Keratinocyte (primary cell): ENCODE results near the gene GPLD1.

ENCODE experiments used
- EZH2 ChIP-seq: IDR thresholded peaks from one replicate; pipeline ENCODE4 v1.6.1; 2012; ENCODE audit warnings: inconsistent platforms, mild to moderate bottlenecking, low read length, moderate library complexity
- TF ChIP-seq, protein P1 (sequence below), 3 experiments: IDR thresholded peaks in 1 of 3; conservative IDR thresholded peaks in 1 of 3; optimal IDR thresholded peaks in 1 of 3; 2 replicates in 2 of 3; 3 replicates in 1 of 3; pipeline versions ENCODE3 to v1.5.1; 2011; ENCODE audit warnings: low read length in 3 of 3, mild to moderate bottlenecking in 3 of 3, moderate library complexity in 2 of 3, control low read depth in 1 of 3, inconsistent platforms in 1 of 3; ENCODE audit not compliant: insufficient read depth in 2 of 3; ENCODE audit errors: extremely low read depth in 1 of 3

DNA sequence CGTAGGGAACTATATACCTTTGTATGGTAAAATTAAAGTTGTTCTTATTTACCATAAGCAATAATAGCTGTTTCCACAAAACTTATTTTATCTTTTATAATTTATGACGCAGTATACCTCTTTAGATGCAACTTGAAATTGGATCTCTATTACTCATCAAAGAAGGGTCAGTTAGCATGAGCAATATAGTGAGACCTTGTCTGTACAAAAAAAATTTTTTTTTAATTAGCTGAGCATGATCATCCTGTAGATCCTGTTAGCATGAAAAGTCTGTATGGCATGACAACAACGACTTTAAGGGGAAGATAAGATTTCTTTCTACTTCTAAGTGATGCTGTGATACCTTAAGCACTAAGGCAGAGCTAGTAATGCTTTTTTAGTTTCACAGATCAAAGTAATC, 11.3 kb upstream of the GPLD1 start:
- TF ChIP-seq, protein P1, sequence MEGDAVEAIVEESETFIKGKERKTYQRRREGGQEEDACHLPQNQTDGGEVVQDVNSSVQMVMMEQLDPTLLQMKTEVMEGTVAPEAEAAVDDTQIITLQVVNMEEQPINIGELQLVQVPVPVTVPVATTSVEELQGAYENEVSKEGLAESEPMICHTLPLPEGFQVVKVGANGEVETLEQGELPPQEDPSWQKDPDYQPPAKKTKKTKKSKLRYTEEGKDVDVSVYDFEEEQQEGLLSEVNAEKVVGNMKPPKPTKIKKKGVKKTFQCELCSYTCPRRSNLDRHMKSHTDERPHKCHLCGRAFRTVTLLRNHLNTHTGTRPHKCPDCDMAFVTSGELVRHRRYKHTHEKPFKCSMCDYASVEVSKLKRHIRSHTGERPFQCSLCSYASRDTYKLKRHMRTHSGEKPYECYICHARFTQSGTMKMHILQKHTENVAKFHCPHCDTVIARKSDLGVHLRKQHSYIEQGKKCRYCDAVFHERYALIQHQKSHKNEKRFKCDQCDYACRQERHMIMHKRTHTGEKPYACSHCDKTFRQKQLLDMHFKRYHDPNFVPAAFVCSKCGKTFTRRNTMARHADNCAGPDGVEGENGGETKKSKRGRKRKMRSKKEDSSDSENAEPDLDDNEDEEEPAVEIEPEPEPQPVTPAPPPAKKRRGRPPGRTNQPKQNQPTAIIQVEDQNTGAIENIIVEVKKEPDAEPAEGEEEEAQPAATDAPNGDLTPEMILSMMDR (optimal IDR thresholded peaks at IDR 0.05 in 1 of 3, IDR thresholded peaks at IDR 0.05 in 1 of 3, conservative IDR thresholded peaks at IDR 0.05 in 1 of 3; ENCODE audit: extremely low read depth in 1 of 3, insufficient read depth in 2 of 3, low read length in 3 of 3): no peak
- no peak for TF ChIP-seq EZH2
